ENCODE results near the gene VAV2.

- TF ChIP-seq, protein P1, sequence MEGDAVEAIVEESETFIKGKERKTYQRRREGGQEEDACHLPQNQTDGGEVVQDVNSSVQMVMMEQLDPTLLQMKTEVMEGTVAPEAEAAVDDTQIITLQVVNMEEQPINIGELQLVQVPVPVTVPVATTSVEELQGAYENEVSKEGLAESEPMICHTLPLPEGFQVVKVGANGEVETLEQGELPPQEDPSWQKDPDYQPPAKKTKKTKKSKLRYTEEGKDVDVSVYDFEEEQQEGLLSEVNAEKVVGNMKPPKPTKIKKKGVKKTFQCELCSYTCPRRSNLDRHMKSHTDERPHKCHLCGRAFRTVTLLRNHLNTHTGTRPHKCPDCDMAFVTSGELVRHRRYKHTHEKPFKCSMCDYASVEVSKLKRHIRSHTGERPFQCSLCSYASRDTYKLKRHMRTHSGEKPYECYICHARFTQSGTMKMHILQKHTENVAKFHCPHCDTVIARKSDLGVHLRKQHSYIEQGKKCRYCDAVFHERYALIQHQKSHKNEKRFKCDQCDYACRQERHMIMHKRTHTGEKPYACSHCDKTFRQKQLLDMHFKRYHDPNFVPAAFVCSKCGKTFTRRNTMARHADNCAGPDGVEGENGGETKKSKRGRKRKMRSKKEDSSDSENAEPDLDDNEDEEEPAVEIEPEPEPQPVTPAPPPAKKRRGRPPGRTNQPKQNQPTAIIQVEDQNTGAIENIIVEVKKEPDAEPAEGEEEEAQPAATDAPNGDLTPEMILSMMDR (IDR thresholded peaks at IDR 0.05): no peak
- TF ChIP-seq POLR2A (IDR thresholded peaks at IDR 0.05): no peak
These were observed 114.2 kb downstream of the VAV2 start for GRCh38 chr9:133877967-133878366.

Measured in adrenal gland (tissue), 5 donors.